PC-3 (cell line): ENCODE measurements around the gene BHLHE23.

ENCODE experiments used
- EZH2 ChIP-seq: fragments of 300-600 bp; sonication (generic); IDR thresholded peaks from one replicate; pipeline ENCODE4 v1.6.1; 2017; ENCODE audit warnings: antibody characterized with exemption, mild to moderate bottlenecking, low read length; ENCODE audit not compliant: unreplicated experiment
- EZH2phosphoT487 ChIP-seq: fragments of 300-600 bp; sonication (generic); IDR thresholded peaks from 2 replicates; pipeline ENCODE4 v1.6.1; 2018; ENCODE audit warnings: mild to moderate bottlenecking, antibody characterized with exemption, low read length, borderline replicate concordance
- TF ChIP-seq, protein P1 (sequence below): fragments of 300-600 bp; sonication (generic); conservative IDR thresholded peaks from 2 replicates; pipeline ENCODE4 v1.5.1; 2017; ENCODE audit warnings: antibody characterized with exemption, low read depth, mild to moderate bottlenecking, low read length

GRCh38 chr20:63002511-63002910, 4.3 kb downstream of the BHLHE23 start:
- no peak for TF ChIP-seq EZH2
- TF ChIP-seq, protein P1, sequence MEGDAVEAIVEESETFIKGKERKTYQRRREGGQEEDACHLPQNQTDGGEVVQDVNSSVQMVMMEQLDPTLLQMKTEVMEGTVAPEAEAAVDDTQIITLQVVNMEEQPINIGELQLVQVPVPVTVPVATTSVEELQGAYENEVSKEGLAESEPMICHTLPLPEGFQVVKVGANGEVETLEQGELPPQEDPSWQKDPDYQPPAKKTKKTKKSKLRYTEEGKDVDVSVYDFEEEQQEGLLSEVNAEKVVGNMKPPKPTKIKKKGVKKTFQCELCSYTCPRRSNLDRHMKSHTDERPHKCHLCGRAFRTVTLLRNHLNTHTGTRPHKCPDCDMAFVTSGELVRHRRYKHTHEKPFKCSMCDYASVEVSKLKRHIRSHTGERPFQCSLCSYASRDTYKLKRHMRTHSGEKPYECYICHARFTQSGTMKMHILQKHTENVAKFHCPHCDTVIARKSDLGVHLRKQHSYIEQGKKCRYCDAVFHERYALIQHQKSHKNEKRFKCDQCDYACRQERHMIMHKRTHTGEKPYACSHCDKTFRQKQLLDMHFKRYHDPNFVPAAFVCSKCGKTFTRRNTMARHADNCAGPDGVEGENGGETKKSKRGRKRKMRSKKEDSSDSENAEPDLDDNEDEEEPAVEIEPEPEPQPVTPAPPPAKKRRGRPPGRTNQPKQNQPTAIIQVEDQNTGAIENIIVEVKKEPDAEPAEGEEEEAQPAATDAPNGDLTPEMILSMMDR = no peak
- TF ChIP-seq EZH2phosphoT487 = peak; percentile 79
